Stimulated activated naive CD8-positive, alpha-beta T cell treated with anti-CD3 and anti-CD28 coated beads, Interleukin-15, Interleukin-2, amounts not matched to agents 100 U/mL and 50 U/mL, for 24 hours (primary cell): Measurements from ENCODE around the gene VMP1.

Source experiments
- ATAC-seq: fragments of 150-1000 bp; cut with Tn5 transposase; one replicate; pipeline ENCODE4 v1.10.0; 2021
- DNase-seq: peaks from one replicate; pipeline ENCODE4 v3.0.0; 2021

The VMP1 gene

DNA sequence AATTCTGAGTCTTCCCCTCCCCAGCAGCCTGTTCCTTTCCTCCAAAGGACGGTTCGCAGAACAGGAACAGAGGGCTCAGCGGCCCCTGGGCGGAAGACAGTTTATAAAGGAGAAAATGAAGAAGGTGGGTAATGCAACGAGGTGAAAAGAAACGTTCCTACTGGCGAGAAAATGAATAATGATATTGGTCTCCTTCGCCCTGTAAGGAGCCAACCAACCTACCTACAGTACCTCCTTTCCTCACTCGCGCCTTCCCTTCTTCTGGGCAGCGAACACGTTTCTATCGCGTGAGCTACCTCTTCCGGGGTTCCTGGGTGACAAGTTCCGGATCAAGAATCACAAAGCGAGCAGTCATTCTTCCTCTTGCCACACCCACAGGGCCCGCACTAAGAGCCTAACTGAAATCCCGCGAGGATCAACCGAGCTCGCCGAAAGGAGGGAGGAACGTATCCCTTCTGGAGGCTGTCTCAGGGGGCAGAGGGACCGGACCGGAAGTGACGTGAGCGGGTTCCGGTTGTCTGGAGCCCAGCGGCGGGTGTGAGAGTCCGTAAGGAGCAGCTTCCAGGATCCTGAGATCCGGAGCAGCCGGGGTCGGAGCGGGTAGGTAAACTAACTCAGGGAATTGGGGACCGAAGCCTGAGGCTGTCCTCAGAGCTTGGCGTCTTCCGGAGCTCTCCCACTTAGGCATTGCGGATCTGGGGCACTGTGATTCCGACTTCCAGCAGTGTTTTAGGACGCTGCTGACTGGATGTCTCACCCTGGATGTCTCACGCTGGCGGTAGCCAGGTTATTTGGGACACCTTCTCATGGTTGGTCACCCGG, at the start of gene VMP1, which contains the start of gene PTRH2:
TSS of gene VMP1 (plus strand) at position 506 of the 822 bp plus-strand sequence. CDS start 23,793 bp downstream, outside the sequence.
TSS of gene PTRH2 (minus strand) at position 282 of the 822 bp plus-strand sequence. CDS start 9,452 bp downstream, outside the sequence.
- ATAC-seq (peak; percentile 100), DNase-seq (peak; percentile 94)

- DNase-seq: no peak
Observed at GRCh38 chr17:59666235-59666634, 41.2 kb upstream of the VMP1 start.

DNA sequence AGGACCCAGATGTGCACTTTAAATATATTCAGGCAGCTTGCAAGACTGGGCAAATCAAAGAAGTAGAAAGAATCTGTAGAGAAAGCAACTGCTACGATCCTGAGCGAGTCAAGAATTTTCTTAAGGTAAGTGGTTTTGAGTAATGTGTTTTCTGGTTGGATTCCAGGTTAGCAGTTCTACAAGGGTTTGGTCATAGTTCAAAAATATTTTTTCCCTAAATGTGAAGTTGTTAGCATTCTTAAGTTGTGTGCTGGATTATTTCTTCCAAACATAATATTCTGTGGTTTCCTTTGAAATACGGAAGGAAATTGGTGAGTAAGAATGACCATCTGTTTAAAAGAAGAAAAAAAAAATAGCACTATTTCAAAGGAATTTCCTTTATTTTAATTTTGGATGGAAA, 38.6 kb upstream of the VMP1 start:
- no peak for DNase-seq
- no peak for ATAC-seq

More at GRCh38 chr17:59666235-59666634, 41.2 kb upstream of the VMP1 start:
- no peak for ATAC-seq

GRCh38 chr17:59669411-59669810, 38.0 kb upstream of the VMP1 start:
- ATAC-seq (no peak), DNase-seq (no peak)

DNA sequence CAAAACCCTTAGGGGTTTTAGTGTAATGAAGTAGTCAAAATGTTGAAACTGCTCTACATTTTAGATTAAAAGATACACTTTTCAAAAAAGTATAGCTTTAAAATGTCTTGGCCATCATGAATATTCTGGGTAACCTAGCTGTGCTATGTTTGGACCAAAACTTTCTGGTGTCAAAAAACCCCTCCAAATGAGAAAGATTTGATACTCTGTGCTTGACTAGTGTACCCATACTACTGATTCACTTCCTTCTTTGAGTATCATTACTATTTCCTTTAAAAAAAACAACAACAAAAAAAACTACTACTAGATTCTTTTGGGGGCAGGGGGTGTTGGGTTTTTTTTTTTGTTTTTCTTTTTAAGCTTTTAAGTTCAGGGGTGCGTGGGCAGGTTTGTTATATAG, 37.5 kb upstream of the VMP1 start:
- ATAC-seq (no peak), DNase-seq (no peak)

GRCh38 chr17:59671386-59671785, 36.1 kb upstream of the VMP1 start:
- DNase-seq (no peak), ATAC-seq (no peak)

DNA sequence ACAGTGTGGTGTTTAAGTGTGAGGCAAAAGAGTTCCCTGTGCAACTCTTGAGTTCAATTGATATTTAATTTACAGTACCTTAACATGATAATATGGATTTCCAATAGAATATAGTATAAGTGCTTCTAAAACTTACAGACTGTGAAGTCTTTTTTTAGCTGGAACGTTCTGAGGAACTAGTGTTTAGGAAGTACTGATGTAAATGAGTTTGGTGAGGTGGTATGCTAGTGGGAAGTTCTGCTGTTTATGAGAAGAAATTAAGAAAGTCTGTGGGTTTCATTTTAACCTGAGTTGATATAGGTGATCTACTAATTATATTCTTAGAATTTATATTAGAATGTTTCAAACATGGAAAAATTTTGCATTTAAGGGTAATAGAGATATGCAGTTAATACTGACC, 32.2 kb upstream of the VMP1 start:
- DNase-seq: no peak
- ATAC-seq: no peak

DNA sequence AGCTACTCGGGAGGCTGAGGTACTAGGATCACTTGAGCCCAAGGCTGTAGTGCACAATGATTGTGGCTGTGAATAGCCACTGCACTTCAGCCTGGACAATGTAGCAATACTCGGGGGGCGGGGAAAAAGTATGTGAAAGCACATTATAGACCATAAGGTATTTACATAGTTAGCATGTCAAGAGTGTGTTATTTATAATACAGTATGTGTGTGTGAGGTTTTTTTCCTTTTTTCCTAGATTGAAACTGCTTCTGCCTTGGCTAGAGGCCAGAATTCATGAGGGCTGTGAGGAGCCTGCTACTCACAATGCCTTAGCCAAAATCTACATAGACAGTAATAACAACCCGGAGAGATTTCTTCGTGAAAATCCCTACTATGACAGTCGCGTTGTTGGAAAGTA, 30.7 kb upstream of the VMP1 start:
- ATAC-seq (no peak), DNase-seq (no peak)

DNA sequence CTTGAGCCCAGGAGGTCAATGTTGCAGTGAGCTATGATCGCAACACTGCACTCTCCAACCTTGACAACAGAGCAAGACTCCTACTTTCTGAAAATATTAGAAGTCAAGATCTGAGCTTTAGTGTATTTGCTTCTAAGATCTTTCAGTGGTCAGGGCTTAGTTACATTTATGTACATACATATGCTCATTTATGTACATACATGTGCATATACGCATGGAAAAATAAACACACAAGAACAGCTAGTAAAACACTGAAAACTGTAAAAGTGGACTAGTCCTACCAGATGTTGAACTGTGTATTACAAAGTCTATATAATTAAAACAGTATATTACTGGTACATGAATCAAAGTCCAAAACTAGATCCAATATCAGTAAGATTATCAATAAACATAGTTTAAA, 28.5 kb upstream of the VMP1 start:
- ATAC-seq (no peak), DNase-seq (no peak)

DNA sequence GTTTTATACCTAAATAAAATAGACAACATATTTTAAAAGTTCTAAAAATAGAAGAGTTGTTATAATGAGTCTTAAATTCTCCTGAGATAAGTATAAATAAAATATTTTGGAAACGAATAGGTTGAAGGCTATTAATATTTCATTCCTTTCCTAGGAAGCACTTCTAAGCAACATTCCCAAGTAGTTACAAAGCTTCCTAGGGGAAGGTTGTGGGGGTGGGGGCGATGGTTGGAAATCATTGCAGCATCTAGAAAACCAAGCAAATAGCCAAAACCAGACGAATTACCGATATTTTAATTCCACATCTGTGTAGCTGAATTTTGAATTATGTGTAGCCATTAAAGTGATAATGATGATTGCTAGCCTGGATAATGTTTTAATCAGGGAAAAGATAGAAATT, 27.1 kb upstream of the VMP1 start:
- ATAC-seq (no peak), DNase-seq (no peak)

- ATAC-seq: no peak
- DNase-seq: no peak
Observed at GRCh38 chr17:59683283-59683682, 24.2 kb upstream of the VMP1 start.

GRCh38 chr17:59684967-59685366, 22.5 kb upstream of the VMP1 start:
- no peak for DNase-seq
- no peak for ATAC-seq

- no peak for DNase-seq
- ATAC-seq: no peak
Observed at GRCh38 chr17:59688008-59688407, 19.4 kb upstream of the VMP1 start.

- ATAC-seq (no peak), DNase-seq (no peak)
Observed at GRCh38 chr17:59688496-59688895, 19.0 kb upstream of the VMP1 start.

DNA sequence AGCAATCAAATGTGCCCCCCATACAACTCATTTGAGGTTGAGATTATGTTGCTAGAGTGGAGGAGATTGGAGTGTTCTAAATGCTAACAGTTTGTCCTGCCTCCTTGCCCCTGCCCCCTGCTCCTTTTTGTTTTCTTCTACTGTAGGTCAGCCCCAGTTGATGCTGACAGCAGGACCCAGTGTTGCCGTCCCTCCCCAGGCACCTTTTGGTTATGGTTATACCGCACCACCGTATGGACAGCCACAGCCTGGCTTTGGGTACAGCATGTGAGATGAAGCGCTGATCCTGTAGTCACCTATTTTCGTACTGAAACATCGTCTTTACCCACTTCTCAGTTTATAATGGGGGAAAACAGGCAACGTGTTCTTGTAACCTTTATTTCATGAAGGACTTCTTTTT, 13.9 kb upstream of the VMP1 start:
- ATAC-seq: no peak
- no peak for DNase-seq

GRCh38 chr17:59694344-59694743, 13.1 kb upstream of the VMP1 start:
- ATAC-seq: no peak
- DNase-seq: no peak

- no peak for DNase-seq
- ATAC-seq: no peak
Observed at GRCh38 chr17:59695945-59696681, 11.3 kb upstream of the VMP1 start.

GRCh38 chr17:59696682-59697277, 10.7 kb upstream of the VMP1 start:
- ATAC-seq: no peak
- no peak for DNase-seq

DNA sequence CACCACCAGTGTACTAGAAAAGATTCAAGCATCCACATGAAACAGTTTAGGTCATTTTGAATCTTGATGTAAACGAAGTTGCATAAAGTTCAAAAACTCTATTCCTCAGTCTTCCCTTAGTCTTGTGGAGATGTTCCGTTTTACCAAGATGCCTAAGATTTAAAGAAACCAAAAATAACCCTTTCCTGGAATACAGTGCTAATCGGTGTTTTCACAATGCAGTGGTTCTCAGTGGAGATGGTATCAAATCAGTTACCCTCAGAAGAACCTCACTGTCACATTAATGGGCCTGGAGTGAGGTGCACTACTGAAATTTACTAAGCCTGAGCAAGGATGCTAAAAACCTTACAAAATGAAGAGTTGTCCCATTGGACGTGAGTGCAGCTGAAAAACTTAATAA, 9.3 kb upstream of the VMP1 start:
- ATAC-seq (no peak), DNase-seq (no peak)

DNA sequence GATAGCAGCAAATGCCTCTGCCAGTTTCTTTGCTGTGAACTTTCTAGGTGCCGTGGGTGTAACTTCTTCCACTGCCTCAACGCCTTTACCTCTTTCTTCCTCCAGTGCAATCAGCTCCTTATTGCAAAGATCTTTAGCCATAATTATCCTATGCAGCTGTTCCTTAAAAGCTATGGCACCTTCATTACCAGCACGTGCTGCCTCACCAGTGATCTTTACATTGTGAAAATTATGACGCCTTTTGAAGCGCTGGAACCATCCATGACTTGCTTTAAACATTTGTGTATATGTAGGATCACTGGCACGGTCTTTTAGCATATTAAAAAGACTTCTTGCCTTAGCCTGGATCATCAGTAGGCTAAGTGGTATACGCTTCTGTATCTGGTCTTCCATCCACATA, 8.2 kb upstream of the VMP1 start:
- DNase-seq: no peak
- no peak for ATAC-seq

GRCh38 chr17:59699786-59700185, 7.7 kb upstream of the VMP1 start:
- DNase-seq (no peak), ATAC-seq (no peak)

- no peak for ATAC-seq
Observed at GRCh38 chr17:59702304-59702703, 5.2 kb upstream of the VMP1 start.

GRCh38 chr17:59707971-59708430, 547 bp downstream of the VMP1 start:
- no peak for ATAC-seq
- DNase-seq: no peak

More at GRCh38 chr17:59702304-59702703, 5.2 kb upstream of the VMP1 start:
- DNase-seq: no peak
